ENCODE measurements around the gene DOK4.

DNA sequence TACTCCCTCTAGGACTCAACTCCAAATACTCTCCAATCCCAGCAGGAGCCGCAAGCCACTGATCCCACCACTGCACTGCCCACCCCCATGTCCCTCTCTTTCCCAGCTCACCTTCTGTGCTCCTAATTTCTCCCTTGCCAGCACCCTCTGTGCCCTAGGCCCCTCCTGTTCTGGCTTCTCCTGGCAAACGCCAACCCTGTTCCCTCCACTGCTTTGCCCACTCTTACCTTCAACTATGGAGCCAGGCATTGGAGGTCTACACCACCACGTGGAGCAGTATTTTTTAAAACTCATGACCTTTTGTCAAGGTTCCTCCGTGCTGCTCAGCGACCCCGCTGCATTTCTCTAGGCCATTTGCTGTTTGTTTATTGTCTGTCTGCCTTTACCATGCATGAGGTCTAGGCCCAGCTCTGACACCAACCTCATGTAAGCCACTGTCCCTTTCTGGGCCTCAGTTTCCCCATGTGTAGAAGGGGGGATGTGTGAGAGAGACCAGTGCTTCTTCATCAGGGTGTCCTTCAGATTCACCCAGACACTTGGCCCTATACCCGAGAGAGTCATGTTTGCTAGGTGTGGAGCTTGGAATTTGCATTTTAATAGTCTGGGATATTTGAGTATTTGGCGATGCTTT is 45.5 kb upstream of the DOK4 start:
- TF ChIP-seq GABPA (IDR thresholded peaks at IDR 0.05 in 1 of 2, conservative IDR thresholded peaks at IDR 0.05 in 1 of 2) (no peak), SP1 (IDR thresholded peaks at IDR 0.05) (no peak), REST (IDR thresholded peaks at IDR 0.05) (no peak), TAF1 (conservative IDR thresholded peaks at IDR 0.05) (no peak), RAD21 (IDR thresholded peaks at IDR 0.05) (no peak), FOXA1 (IDR thresholded peaks at IDR 0.05) (no peak), YY1 (IDR thresholded peaks at IDR 0.05) (no peak), EGR1 (IDR thresholded peaks at IDR 0.05; ENCODE audit: low read depth in 2 of 2) (no peak), NR2F2 (IDR thresholded peaks at IDR 0.05) (no peak), RXRA (IDR thresholded peaks at IDR 0.05) (no peak)
- TF ChIP-seq, protein P1, sequence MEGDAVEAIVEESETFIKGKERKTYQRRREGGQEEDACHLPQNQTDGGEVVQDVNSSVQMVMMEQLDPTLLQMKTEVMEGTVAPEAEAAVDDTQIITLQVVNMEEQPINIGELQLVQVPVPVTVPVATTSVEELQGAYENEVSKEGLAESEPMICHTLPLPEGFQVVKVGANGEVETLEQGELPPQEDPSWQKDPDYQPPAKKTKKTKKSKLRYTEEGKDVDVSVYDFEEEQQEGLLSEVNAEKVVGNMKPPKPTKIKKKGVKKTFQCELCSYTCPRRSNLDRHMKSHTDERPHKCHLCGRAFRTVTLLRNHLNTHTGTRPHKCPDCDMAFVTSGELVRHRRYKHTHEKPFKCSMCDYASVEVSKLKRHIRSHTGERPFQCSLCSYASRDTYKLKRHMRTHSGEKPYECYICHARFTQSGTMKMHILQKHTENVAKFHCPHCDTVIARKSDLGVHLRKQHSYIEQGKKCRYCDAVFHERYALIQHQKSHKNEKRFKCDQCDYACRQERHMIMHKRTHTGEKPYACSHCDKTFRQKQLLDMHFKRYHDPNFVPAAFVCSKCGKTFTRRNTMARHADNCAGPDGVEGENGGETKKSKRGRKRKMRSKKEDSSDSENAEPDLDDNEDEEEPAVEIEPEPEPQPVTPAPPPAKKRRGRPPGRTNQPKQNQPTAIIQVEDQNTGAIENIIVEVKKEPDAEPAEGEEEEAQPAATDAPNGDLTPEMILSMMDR (IDR thresholded peaks at IDR 0.05; ENCODE audit: low read depth, low read length, missing input control) = no peak
- TF ChIP-seq, protein P2, sequence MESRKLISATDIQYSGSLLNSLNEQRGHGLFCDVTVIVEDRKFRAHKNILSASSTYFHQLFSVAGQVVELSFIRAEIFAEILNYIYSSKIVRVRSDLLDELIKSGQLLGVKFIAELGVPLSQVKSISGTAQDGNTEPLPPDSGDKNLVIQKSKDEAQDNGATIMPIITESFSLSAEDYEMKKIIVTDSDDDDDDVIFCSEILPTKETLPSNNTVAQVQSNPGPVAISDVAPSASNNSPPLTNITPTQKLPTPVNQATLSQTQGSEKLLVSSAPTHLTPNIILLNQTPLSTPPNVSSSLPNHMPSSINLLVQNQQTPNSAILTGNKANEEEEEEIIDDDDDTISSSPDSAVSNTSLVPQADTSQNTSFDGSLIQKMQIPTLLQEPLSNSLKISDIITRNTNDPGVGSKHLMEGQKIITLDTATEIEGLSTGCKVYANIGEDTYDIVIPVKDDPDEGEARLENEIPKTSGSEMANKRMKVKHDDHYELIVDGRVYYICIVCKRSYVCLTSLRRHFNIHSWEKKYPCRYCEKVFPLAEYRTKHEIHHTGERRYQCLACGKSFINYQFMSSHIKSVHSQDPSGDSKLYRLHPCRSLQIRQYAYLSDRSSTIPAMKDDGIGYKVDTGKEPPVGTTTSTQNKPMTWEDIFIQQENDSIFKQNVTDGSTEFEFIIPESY (IDR thresholded peaks at IDR 0.05) = no peak
- TF ChIP-seq, protein P3, sequence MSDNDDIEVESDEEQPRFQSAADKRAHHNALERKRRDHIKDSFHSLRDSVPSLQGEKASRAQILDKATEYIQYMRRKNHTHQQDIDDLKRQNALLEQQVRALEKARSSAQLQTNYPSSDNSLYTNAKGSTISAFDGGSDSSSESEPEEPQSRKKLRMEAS (IDR thresholded peaks at IDR 0.05) = no peak
